CD4-positive, alpha-beta T cell treated with Interleukin-15 for 4 hours (primary cell): ENCODE results near the gene ARHGAP44.
A peak's percentile ranks its signal among the peaks of the same experiment; 100 is the strongest.

ENCODE experiments used
- DNase-seq: peaks from one replicate; pipeline ENCODE4 v3.0.0-alpha.2; 2020; ENCODE audit warnings: low spot score

Gene ARHGAP44

DNA sequence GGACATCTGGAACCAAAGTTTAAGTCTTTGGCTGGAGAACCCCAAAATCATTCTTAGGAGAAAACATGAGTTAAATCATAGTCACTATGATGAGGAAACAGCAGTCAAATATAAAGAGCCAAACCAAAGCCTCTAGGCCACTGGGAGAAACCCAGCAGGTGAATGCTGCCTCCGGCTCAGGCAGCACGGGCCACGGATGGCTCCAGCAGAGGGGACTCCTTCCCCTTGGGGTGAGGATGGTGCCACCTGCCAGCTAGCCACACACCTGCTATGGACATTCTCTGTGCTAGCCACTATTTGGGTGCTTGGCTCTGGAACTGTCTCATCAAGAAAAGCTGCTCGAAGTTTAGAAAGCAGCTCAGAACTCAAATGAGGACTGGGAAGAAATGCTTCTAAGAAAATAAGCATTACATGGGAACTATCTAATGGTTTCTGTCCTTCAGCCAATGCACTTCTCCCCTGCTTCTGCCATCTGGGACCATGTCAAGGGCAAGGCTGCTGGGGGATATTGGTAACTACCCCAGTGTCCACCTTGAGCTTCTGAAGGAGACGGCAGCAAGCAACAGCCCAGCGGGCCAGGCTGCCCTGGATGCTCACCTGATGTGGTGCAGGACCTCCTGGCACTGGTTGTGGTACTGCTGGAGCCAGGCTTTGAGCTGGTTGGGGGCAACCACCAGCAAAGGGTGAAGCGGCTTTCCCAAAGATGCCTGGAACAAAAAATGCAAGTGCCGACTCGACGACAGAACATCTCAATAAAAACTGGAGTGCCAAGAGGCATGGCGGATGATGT is 206.0 kb downstream of the ARHGAP44 start:
- no peak for DNase-seq

GRCh38 chr17:12995896-12996295 is 206.6 kb downstream of the ARHGAP44 start:
- no peak for DNase-seq

- DNase-seq: no peak
Measured at GRCh38 chr17:12996357-12996756, 207.1 kb downstream of the ARHGAP44 start.

GRCh38 chr17:12996941-12997340 is 207.6 kb downstream of the ARHGAP44 start:
- no peak for DNase-seq

DNA sequence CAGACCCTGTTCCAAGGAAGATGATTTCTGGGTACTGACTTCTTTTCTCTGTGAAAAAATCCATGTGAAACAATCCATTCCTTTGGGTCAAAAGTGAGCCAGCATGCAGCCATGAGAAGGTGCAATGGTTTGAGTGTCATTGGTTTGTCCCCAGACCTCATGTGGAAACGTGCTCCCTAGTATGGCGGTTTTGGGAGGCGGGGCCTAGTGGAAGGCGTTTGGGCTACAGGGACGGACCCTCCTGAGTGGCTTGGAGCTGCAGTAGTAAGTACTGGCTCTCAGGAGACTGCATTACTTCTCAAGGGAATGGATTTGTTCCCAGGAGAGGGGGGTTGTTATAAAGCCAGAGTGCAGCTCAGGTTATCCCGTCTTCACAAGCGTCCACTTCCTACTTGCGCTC is 209.2 kb downstream of the ARHGAP44 start:
- DNase-seq: no peak

- DNase-seq: no peak
Measured at GRCh38 chr17:12998874-12999273, 209.6 kb downstream of the ARHGAP44 start.

GRCh38 chr17:13000561-13000960 is 211.3 kb downstream of the ARHGAP44 start:
- DNase-seq: no peak

DNA sequence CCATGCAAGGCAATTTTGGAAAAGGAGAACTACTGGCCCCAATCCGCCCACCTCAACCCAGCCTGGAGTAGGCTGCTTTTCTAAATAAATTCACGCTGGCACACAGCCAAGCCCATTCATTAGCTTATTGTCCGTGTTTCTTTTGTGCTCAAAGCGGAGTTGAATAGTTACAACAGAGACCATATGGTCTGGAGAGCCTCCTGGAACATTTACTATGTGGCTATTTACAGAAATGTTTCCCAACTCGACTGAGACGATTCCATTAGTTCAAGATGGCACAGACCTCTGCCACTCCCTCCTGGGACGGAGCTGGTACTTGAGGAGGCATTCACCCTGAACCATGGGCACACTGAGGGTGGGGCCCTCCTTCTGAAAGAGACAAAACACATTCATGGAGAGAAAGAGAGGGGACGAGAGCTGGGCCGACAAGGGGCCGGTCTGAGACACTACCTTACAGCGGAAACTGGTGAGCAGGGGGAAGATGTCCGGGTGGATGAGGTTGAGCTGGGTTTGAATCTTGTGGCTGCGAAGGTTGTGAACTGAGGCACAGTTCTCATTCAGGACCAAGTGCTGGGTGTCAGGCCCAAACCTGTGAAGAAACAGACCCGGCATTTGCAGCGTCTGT is 212.8 kb downstream of the ARHGAP44 start:
- DNase-seq: no peak

GRCh38 chr17:13002761-13003453 is 213.6 kb downstream of the ARHGAP44 start:
- peak; percentile 40 for DNase-seq

DNA sequence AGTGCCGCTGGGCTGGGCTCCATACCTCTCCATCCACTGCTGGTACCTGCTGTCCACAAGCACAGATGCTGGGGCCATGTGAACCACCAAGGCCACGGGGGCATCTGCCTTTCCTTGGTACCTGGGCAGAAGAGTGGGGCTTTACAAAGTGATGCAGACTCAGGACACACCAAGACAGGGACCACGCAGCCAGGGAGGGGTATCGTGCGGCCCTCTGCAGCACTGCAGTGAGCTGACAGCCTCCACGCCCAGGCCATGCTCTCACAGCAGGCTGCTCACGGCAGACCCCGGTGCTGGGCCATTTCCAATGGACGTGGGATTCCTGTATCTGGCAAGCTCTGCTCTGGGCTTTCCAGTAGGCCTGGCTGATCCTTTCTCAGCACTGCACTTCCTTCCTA is 214.2 kb downstream of the ARHGAP44 start:
- no peak for DNase-seq

DNA sequence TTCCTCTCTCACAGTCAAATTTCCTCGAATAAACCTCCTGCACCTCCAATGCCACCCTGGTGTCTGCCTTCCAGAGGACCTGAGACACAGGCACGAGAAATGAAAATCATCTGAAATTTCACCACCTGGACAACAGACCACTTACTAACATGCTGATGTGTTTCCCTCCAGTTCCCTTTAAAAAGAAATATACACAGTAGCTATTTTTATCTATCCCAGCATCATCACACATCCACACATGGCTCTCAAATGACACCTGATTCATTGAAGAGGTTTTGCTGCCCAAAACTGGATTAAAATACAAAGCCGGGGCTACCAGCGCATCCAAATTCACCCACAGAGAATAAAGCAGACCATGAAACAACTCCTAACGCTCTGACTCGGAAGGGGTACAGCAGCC is 214.6 kb downstream of the ARHGAP44 start:
- no peak for DNase-seq

GRCh38 chr17:13004336-13004735 is 215.0 kb downstream of the ARHGAP44 start:
- DNase-seq: no peak

DNA sequence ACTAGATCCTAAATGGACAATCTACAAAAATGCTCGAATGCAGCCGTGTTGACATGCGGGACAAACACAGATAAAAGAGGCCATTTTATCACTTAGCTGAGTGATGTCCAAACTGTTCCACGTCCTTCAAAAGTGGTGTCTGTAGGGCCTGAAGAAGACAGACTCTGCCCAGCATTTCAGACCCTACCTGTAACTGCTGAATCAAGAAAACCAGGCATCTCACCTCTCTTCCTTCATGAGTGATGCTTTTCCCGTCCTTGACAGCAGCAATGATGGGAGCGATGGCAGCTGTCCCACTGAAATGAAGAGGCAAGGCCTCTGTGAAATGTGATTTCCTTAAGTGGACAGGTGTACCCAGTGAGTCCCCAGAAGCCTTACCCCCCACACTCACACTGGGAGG is 216.2 kb downstream of the ARHGAP44 start:
- no peak for DNase-seq

GRCh38 chr17:13008461-13008860 is 219.2 kb downstream of the ARHGAP44 start:
- no peak for DNase-seq

DNA sequence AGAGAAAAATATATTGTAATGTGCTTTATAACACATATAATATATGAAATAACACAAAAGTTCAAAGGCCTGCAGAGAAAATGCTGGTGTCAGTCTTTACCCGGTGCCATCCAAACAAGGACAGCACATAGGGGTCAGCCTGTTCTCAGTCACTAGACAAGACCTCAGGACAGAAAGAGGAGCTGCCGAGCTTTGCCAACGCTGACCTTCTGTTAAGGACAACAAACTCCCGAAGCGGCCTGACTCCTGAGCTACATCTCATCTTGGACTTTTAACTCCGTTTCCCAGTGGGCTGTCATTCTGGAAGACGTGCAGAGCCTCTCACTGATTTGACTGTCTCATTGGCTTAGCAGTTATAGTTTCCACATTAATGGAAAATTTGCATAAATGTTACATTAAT is 221.7 kb downstream of the ARHGAP44 start:
- no peak for DNase-seq

GRCh38 chr17:13014801-13015200 is 225.5 kb downstream of the ARHGAP44 start:
- DNase-seq: no peak

- no peak for DNase-seq
Measured at GRCh38 chr17:13016881-13017654, 227.8 kb downstream of the ARHGAP44 start.

DNA sequence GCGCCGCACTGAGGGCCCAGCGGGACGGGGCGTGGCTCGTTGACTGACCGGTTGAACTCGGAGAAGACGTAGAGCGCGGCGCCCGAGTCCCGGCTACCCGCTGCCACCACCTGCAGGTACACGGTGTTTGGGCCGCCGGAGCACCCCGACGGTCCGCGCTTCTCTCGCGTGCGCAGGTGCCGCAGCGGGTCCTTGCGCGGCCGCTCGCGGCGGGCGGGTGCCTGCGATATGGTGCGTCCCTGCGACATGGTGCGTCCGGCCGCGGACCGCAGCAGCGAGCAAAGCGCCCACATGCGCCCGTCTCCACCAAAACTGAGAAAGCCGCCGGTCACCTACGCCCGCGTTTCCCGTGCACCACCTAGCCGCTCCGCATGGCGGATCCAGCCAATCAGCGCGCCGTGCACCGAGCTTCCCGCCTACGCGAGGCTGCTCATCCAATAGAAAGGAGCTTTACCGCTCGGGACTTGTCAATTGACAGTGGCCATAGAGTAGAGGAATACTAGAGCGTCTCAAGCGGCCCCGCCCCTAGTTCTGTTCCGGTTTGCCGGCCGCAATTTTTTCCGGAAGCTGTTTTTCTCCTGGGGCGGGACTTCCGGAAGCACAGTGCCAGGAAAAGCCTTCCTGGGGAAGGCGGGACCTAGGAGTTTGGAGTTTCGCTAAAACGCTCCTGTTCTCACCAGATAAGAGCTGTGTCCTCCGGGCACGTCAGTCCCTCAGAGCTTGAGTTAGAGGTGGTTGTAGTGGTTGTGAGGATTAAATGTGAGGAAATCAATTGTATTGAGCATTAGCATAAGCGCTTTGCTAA is 228.6 kb downstream of the ARHGAP44 start, which contains the start of gene ELAC2:
Gene ELAC2 (minus strand): TSS at position 373 of the 805 bp plus-strand sequence. CDS start 80 bp downstream, at position 293.
- DNase-seq: peak; percentile 99

DNA sequence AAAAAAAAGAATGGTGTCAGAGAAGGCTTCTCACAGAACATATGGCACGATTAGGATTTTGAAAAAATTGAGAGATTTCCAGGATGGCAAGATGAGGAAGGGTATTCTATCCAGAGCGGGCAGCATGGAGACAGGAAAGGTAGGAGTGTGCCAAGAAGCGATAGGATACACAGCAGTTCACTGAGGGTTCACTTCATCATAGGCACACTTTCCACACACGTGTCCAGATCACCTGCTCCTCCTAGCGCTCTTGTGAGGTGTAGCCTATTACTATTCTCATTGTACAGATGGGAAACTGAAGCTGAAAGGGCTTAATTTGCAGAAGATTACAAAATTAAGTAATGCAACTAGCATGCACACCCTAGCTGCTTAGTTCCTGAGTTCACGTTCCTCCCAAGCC is 234.7 kb downstream of the ARHGAP44 start:
- no peak for DNase-seq

DNA sequence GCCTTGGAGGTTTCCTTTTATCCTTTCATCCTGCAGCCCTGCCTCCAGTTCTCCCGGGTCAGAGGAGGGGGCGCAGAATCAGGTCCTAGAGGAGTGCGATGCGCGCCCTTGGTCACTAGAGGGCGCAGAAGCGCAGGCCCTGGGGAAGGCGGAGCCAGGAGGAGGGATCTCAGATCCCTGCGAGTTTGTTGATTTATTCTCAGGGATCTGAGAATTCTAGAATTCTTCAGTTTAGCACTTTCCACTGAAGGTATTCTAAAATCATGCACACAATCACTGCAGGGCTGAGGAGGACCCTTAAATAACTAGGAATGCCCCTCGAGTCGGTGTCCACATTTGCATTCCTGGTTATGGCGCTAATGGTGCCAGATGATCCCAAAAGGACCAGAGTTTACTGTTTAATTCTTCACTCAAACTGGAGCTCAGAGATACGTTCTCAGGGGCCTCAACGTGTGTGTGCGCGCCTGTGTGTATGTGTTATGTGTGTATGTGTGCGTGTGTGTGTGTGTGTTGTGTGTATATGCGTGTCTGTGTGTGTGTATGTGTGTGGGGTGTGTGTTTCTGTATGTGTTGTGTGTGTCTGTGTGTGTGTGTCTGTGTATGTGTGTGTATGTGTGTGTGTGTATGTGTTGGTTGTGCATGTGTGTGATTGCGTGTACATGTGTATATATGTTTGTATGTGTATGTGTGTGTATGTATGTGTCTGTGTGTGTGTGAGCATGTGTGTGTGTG is 235.4 kb downstream of the ARHGAP44 start:
- DNase-seq: peak; percentile 72

GRCh38 chr17:13025258-13025627 is 235.9 kb downstream of the ARHGAP44 start:
- DNase-seq: no peak
